Adipose tissue (tissue), 3 donors: ENCODE results near the gene TNFRSF14. TPM values are rescaled to one million over a fixed set of nuclear protein-coding genes. Genes with fewer than 3 reads are reported as not detected.

Experiments
- H3K27ac ChIP-seq: one replicate; pipeline ENCODE4 v1.5.1; 2013; ENCODE audit warnings: low read depth, low read length
- WGBS, 3 donors: extraction: QIAGEN DNeasy Blood & Tissue Kit; methylation state at CpG; one replicate each; pipeline ENCODE4 v1.1.7; 2013; 5-methylcytosine and 5-hydroxymethylcytosine counted together
- polyA plus RNA-seq, 3 donors: library from polyadenylated mRNA; stranded (reverse); fragments of 200-250 nt; gene quantifications; one replicate each; pipeline ENCODE4 v1.2.3, GENCODE V29; 2013
- donor health status: healthy with polysubstance abuse.
- donor health status: Bipolar disorder and iron deficiency.
- donor health status: healthy.

TNFRSF14 gene
- polyA plus RNA-seq, 3 donors, result 21.8 to 92.2 (median 46.4) TPM

GRCh38 chr1:2534315-2534686, 21.9 kb upstream of the TNFRSF14 start:
- 25 to 58% (median 34%) methylated on average over 7 of the region's 7 CpGs for WGBS, 3 donors
- no peak overlapping the region for H3K27ac ChIP-seq

- WGBS, 3 donors, result 43 to 49% (median 43%) methylated on average over 18 of the region's 18 CpGs
Observed at GRCh38 chr1:2534687-2535441, 21.3 kb upstream of the TNFRSF14 start.

GRCh38 chr1:2535455-2535854, 20.7 kb upstream of the TNFRSF14 start:
- WGBS, 3 donors, result 37 to 69% (median 51%) methylated on average over 23 to 27 of the region's 27 CpGs
- H3K27ac ChIP-seq, result no peak overlapping the region

More at GRCh38 chr1:2534687-2535441, 21.3 kb upstream of the TNFRSF14 start:
- H3K27ac ChIP-seq, result no peak overlapping the region

- WGBS, 3 donors, result 80 to 89% (median 88%) methylated on average over 9 of the region's 9 CpGs
- no peak overlapping the region for H3K27ac ChIP-seq
Observed at GRCh38 chr1:2535981-2536380, 20.2 kb upstream of the TNFRSF14 start.

- H3K27ac ChIP-seq, result no peak overlapping the region
- WGBS, 3 donors, result 68 to 85% (median 78%) methylated on average over 9 of the region's 9 CpGs
Observed at GRCh38 chr1:2537784-2538115, 18.4 kb upstream of the TNFRSF14 start.

- WGBS, 3 donors, result 89 to 92% (median 91%) methylated on average over 4 of the region's 4 CpGs
- H3K27ac ChIP-seq, result no peak overlapping the region
Observed at GRCh38 chr1:2538376-2538775, 17.8 kb upstream of the TNFRSF14 start.

- no peak overlapping the region for H3K27ac ChIP-seq
- 89 to 97% (median 91%) methylated on average over 8 of the region's 8 CpGs for WGBS, 3 donors
Observed at GRCh38 chr1:2538872-2539271, 17.3 kb upstream of the TNFRSF14 start.

GRCh38 chr1:2539312-2539907, 16.8 kb upstream of the TNFRSF14 start:
- 74 to 79% (median 75%) methylated on average over 11 to 12 of the region's 12 CpGs for WGBS, 3 donors
- no peak overlapping the region for H3K27ac ChIP-seq

- no peak overlapping the region for H3K27ac ChIP-seq
- WGBS, 3 donors, result 10 to 17% (median 12%) methylated on average over 33 to 39 of the region's 39 CpGs
Observed at GRCh38 chr1:2540816-2541492, 15.2 kb upstream of the TNFRSF14 start.

GRCh38 chr1:2541619-2542245, 14.4 kb upstream of the TNFRSF14 start:
- 69 to 77% (median 77%) methylated on average over 25 of the region's 25 CpGs for WGBS, 3 donors
- no peak overlapping the region for H3K27ac ChIP-seq

- 83 to 88% (median 83%) methylated on average over 11 of the region's 11 CpGs for WGBS, 3 donors
- H3K27ac ChIP-seq, result no peak overlapping the region
Observed at GRCh38 chr1:2542246-2542915, 13.8 kb upstream of the TNFRSF14 start.

GRCh38 chr1:2543543-2544092, 12.6 kb upstream of the TNFRSF14 start:
- H3K27ac ChIP-seq, result no peak overlapping the region
- WGBS, 3 donors, result 39 to 54% (median 41%) methylated on average over 25 to 26 of the region's 26 CpGs

GRCh38 chr1:2544093-2544874, 11.9 kb upstream of the TNFRSF14 start:
- no peak overlapping the region for H3K27ac ChIP-seq
- WGBS, 3 donors, result 52 to 64% (median 53%) methylated on average over 23 to 26 of the region's 26 CpGs

GRCh38 chr1:2544875-2545640, 11.1 kb upstream of the TNFRSF14 start:
- no peak overlapping the region for H3K27ac ChIP-seq
- 52 to 68% (median 65%) methylated on average over 19 of the region's 19 CpGs for WGBS, 3 donors

- H3K27ac ChIP-seq, result no peak overlapping the region
- WGBS, 3 donors, result 4% methylated on average over 24 to 43 of the region's 43 CpGs
Observed at GRCh38 chr1:2545754-2546514, 10.2 kb upstream of the TNFRSF14 start.

GRCh38 chr1:2546515-2547209, 9.5 kb upstream of the TNFRSF14 start:
- WGBS, 3 donors, result 1 to 4% (median 1%) methylated on average over 45 to 52 of the region's 52 CpGs
- H3K27ac ChIP-seq, result peak overlapping the region; percentile 8
